Inferior parietal cortex (tissue), 1 donor: Measurements from ENCODE around the gene TMEM17.
"Not testable (repeated sequence)": the region's sequence is repeated elsewhere in the genome, so short reads cannot be mapped to it uniquely, and the experiment has no call there.

ENCODE experiments used
- DNase-seq: peaks from one replicate; pipeline ENCODE4 v3.0.0-alpha.2; 2016; ENCODE audit errors: extremely low spot score

TMEM17 gene

GRCh38 chr2:62505750-62506420 is at the start of gene TMEM17:
TMEM17 (minus strand) TSS chr2:62506195; CDS start chr2:62506129, 66 bp downstream.
- DNase-seq, result peak; percentile 88

GRCh38 chr2:62554440-62554839 is 48.4 kb upstream of the TMEM17 start:
- no peak for DNase-seq

- no peak for DNase-seq
Measured at GRCh38 chr2:62550461-62550860, 44.5 kb upstream of the TMEM17 start.

GRCh38 chr2:62547854-62548253 is 41.9 kb upstream of the TMEM17 start:
- DNase-seq, result no peak

- no peak for DNase-seq
Measured at GRCh38 chr2:62545261-62545660, 39.3 kb upstream of the TMEM17 start.

GRCh38 chr2:62540408-62541168 is 34.6 kb upstream of the TMEM17 start:
- no peak for DNase-seq

GRCh38 chr2:62539606-62540407 is 33.8 kb upstream of the TMEM17 start:
- DNase-seq, result no peak

- no peak for DNase-seq
Measured at GRCh38 chr2:62538756-62539155, 32.8 kb upstream of the TMEM17 start.

- no peak for DNase-seq
Measured at GRCh38 chr2:62537814-62538213, 31.8 kb upstream of the TMEM17 start.

GRCh38 chr2:62536873-62537547 is 31.0 kb upstream of the TMEM17 start:
- DNase-seq, result no peak

GRCh38 chr2:62535521-62535920 is 29.5 kb upstream of the TMEM17 start:
- not testable (repeated sequence) for DNase-seq

- DNase-seq, result no peak
Measured at GRCh38 chr2:62531594-62531993, 25.6 kb upstream of the TMEM17 start.

GRCh38 chr2:62529758-62530157 is 23.8 kb upstream of the TMEM17 start:
- no peak for DNase-seq

GRCh38 chr2:62527478-62528210 is 21.6 kb upstream of the TMEM17 start:
- DNase-seq, result no peak

- no peak for DNase-seq
Measured at GRCh38 chr2:62526531-62527381, 20.8 kb upstream of the TMEM17 start.

- DNase-seq, result no peak
Measured at GRCh38 chr2:62525549-62526269, 19.7 kb upstream of the TMEM17 start.

- DNase-seq, result no peak
Measured at GRCh38 chr2:62524293-62524941, 18.4 kb upstream of the TMEM17 start.

GRCh38 chr2:62521061-62521460 is 15.1 kb upstream of the TMEM17 start:
- DNase-seq, result not testable (repeated sequence)

- no peak for DNase-seq
Measured at GRCh38 chr2:62512384-62512783, 6.4 kb upstream of the TMEM17 start.
